Breast epithelium (tissue), 4 donors: ENCODE results near the gene CNOT8. TPM values are rescaled to one million over a fixed set of nuclear protein-coding genes. Genes with fewer than 3 reads are reported as not detected.

Experiments
- DNase-seq, 2 donors: peaks; one replicate each; pipeline ENCODE4 v3.0.0-alpha.2; 2019; ENCODE audit warnings: low spot score in 2 of 2
- H3K27ac ChIP-seq, 2 donors: fragments of 200-600 bp; sonication (generic) in 1 of 2; one replicate each; pipeline ENCODE4 v1.5.1; 2016 to 2019; ENCODE audit warnings: mild to moderate bottlenecking in 1 of 2
- H3K27me3 ChIP-seq, 2 donors: fragments of 200-600 bp; sonication (generic) in 1 of 2; one replicate each; pipeline versions ENCODE4 v1.5.1 to v1.6.0; 2017 to 2019; ENCODE audit warnings: control low read depth in 1 of 2, mild to moderate bottlenecking in 1 of 2
- H3K36me3 ChIP-seq: fragments of 200-600 bp; one replicate; pipeline ENCODE4 v1.5.1; 2019
- H3K4me1 ChIP-seq, 2 donors: fragments of 200-600 bp; sonication (generic); one replicate each; pipeline ENCODE4 v1.5.1; 2016 to 2019; ENCODE audit warnings: control low read depth in 1 of 2
- H3K4me3 ChIP-seq, 3 donors: fragments of 200-600 bp; sonication (generic); 1 replicate in 2 of 3; 2 replicates in 1 of 3; pipeline ENCODE4 v1.5.1; 2016 to 2019; ENCODE audit warnings: mild to moderate bottlenecking in 3 of 3, moderate library complexity in 2 of 3
- H3K9me3 ChIP-seq, 2 donors: fragments of 200-600 bp; sonication (generic) in 1 of 2; one replicate each; pipeline ENCODE4 v1.5.1; 2016 to 2019; ENCODE audit warnings: control low read depth in 1 of 2
- POLR2A ChIP-seq: fragments of 450-650 bp; IDR thresholded peaks from one replicate; pipeline ENCODE4 v1.6.1; 2016; ENCODE audit warnings: antibody characterized with exemption, mild to moderate bottlenecking, moderate library complexity
- POLR2AphosphoS5 ChIP-seq, 3 donors: sonication (generic); formaldehyde crosslinking; IDR thresholded peaks; one replicate each; pipeline ENCODE4 v1.6.1; 2017; ENCODE audit warnings: antibody characterized with exemption in 3 of 3
- intact Hi-C: fragments of 100-400 bp; cut with DNase I; formaldehyde crosslinking; loops from one replicate; pipeline ENCODE4 v1.15.1; 2023; ENCODE audit warnings: low total_unique reads
- total RNA-seq, 3 donors: library from RNA; depleted of rRNA; stranded (reverse); fragments of >200 nt; gene quantifications; one replicate each; pipeline ENCODE4 v1.1.0, GENCODE V29; 2016
- TF ChIP-seq, protein P1 (sequence below), 3 donors: fragments of 450-650 bp; IDR thresholded peaks; one replicate each; pipeline ENCODE4 v1.5.1; 2016 to 2017; ENCODE audit warnings: antibody characterized with exemption in 3 of 3, mild to moderate bottlenecking in 3 of 3, moderate library complexity in 3 of 3

The CNOT8 gene
- total RNA-seq, 3 donors from 2014 or later, result 78.7 to 180 (median 84.7) TPM

DNA sequence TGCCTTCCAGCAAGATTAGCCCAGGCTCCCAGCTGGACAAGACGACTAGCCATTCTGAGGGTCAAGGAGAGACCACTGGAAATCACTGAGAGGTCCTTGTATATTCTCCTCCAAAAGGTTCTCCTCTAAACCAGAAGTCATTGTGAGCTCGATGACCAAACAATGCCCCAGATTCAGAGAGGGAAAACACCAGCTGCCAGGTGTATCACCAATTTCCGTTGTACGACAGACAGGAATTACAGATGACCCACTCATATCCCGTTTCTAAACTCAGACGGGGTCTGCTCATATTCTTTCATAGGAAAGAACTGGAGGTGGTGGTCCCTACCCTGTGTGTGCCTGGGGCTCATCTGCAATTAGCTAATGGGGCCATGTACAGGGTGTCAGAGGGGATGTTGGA is 22.2 kb upstream of the CNOT8 start:
- Histone ChIP-seq H3K9me3 (no peaks in the 10 kb centered on the region), H3K36me3 (no peaks in the 10 kb centered on the region), H3K4me1 (no peaks in the 10 kb centered on the region), H3K4me3 (no peak overlapping the region), H3K27ac (peak overlapping the region; percentile 45 to 72), H3K27me3 (no peaks in the 10 kb centered on the region)
- no peak for DNase-seq
- TF ChIP-seq POLR2A (no peak), POLR2AphosphoS5 (IDR thresholded peaks at IDR 0.05) (no peak)
- TF ChIP-seq, protein P1, sequence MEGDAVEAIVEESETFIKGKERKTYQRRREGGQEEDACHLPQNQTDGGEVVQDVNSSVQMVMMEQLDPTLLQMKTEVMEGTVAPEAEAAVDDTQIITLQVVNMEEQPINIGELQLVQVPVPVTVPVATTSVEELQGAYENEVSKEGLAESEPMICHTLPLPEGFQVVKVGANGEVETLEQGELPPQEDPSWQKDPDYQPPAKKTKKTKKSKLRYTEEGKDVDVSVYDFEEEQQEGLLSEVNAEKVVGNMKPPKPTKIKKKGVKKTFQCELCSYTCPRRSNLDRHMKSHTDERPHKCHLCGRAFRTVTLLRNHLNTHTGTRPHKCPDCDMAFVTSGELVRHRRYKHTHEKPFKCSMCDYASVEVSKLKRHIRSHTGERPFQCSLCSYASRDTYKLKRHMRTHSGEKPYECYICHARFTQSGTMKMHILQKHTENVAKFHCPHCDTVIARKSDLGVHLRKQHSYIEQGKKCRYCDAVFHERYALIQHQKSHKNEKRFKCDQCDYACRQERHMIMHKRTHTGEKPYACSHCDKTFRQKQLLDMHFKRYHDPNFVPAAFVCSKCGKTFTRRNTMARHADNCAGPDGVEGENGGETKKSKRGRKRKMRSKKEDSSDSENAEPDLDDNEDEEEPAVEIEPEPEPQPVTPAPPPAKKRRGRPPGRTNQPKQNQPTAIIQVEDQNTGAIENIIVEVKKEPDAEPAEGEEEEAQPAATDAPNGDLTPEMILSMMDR (IDR thresholded peaks at IDR 0.05), result no peak
- intact Hi-C loops, result no loop called here

DNA sequence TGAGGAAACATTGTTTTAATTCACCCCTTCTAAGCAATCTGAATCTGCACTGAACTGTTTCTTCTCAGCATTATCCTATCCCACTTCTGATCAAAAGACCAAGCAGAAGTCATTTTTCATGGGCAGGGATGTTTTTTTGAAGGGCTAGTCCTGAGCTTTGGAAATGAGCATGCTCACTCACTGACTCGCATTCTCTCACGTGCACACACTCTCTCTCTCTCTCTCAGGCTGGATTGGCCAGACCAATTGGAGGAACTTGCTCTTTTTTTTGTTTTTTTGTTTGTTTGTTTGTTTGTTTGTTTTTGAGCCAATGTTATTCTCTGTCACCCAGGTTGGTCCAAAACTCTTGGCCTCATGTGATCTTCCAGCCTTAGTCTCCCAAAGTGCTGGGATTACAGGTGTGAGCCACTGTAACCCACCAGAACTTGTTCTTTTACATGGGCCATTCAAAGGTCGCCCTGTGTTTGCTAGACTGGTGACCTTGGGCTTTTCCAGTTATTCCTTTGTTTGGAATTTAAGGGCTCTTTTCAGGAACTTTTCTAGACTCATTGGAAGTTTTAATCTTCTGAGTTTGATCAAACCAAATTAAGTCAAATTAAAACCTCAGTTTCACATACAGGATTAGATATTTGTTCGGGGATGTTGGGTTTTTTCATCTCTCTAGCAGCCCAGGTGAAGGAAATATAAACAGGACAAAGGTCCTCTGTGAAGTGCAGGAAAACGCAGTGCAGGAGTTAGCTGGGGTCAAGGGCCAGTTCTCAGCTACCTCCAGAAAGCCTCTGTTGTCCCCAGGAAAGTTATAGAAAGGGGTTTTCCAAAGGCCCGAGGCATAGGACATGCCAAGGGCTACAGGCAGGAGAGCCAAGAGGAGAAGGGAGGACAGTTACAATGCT is 21.2 kb upstream of the CNOT8 start:
- Histone ChIP-seq H3K36me3 (no peaks in the 10 kb centered on the region), H3K4me3 (no peak overlapping the region), H3K27ac (no peak overlapping the region), H3K4me1 (no peaks in the 10 kb centered on the region), H3K9me3 (no peaks in the 10 kb centered on the region), H3K27me3 (no peaks in the 10 kb centered on the region)
- TF ChIP-seq POLR2A (no peak), POLR2AphosphoS5 (IDR thresholded peaks at IDR 0.05) (no peak)
- TF ChIP-seq, protein P1 (IDR thresholded peaks at IDR 0.05), result no peak
- intact Hi-C loops, result no loop called here
- no peak for DNase-seq

DNA sequence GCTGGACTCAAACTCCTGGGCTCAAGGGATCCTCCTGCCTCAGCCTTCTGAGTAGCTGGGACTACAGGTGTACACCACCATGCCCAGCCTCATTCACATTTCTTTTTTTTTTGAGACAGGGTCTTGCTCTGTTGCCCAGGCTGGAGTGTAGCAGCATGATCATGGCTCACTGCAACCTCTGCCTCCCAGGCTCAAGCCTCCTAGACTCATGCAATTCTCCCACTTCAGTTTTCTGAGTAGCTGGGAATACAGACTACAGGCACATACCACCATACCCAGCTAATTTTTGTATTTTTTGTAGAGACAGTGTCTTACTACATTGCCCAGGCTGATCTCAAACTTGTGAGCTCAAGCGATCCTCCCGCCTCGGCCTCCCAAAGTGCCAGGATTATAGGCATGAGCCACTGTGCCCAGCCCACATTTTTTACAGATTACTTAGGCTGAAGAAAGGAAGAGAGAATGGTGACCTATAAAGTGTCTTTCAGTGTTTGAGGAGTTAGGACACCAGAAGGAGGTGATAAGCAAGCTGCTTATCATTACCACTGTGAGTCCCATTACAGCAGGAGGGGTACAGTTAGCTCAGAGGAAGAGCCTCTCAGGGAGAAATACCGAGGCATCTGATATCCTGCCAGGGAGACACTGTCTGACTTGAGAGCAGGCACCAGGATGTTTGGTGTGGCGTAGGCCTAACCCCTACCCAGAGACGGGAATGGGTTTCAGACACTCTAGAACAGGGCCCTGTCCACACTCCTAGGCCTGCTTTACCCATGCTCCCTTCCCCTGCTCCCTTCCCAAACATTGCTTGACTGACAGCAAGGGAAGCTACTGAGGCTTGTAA is 17.8 kb upstream of the CNOT8 start:
- no peak overlapping the region for H3K4me3 ChIP-seq
- intact Hi-C loops, result no loop called here
- H3K27me3 ChIP-seq, result no peaks in the 10 kb centered on the region
- no peaks in the 10 kb centered on the region for H3K4me1 ChIP-seq
- H3K9me3 ChIP-seq, result no peaks in the 10 kb centered on the region
- H3K27ac ChIP-seq, result peak overlapping the region in 1 of 2 donors; percentile 30
- DNase-seq, result no peak
- TF ChIP-seq POLR2A, result no peak
- TF ChIP-seq, protein P1 (IDR thresholded peaks at IDR 0.05), result no peak
- no peak for TF ChIP-seq POLR2AphosphoS5 (IDR thresholded peaks at IDR 0.05)
- no peaks in the 10 kb centered on the region for H3K36me3 ChIP-seq

DNA sequence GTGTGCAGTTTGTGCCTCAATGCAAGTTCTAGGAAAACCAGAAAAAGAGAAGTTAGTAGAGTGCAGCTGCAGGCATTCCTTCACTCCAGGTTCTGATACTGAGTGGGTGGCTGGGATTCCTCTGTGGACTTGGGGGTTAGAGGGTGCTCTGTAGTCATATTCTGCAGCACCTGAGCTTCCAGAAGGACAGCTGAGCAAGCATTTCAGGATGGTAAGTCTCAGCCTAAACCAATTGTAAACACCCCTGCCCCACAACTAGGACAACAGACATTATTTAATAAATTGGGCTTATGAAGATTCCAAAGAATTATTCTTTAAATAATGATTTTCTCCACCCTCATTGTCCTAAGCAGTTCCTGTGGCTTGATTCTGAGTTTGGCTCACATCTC is 17.2 kb upstream of the CNOT8 start:
- TF ChIP-seq, protein P1 (IDR thresholded peaks at IDR 0.05), result no peak
- TF ChIP-seq POLR2AphosphoS5 (IDR thresholded peaks at IDR 0.05) (no peak), POLR2A (no peak)
- DNase-seq, result no peak
- H3K27ac ChIP-seq, result peak overlapping the region in 1 of 2 donors; percentile 30
- H3K27me3 ChIP-seq, result no peaks in the 10 kb centered on the region
- H3K36me3 ChIP-seq, result no peaks in the 10 kb centered on the region
- no peaks in the 10 kb centered on the region for H3K9me3 ChIP-seq
- intact Hi-C loops, result no loop called here
- no peak overlapping the region for H3K4me3 ChIP-seq
- H3K4me1 ChIP-seq, result no peaks in the 10 kb centered on the region
